HG03442 (cell line): ENCODE measurements around the gene CBFA2T2.
A peak's percentile ranks its signal among the peaks of the same experiment; 100 is the strongest.
"Not testable (repeated sequence)": the region's sequence is repeated elsewhere in the genome, so short reads cannot be mapped to it uniquely, and the experiment has no call there.

Experiments
- ATAC-seq: cut with Tn5 transposase; IDR thresholded peaks from one replicate; pipeline ENCODE4 v1.9.1; 2021; ENCODE audit warnings: mild to moderate bottlenecking, moderate library complexity; ENCODE audit not compliant: unreplicated experiment

The CBFA2T2 gene

GRCh38 chr20:33470457-33470856 is 19.4 kb upstream of the CBFA2T2 start:
- ATAC-seq = no peak

GRCh38 chr20:33470866-33471265 is 19.0 kb upstream of the CBFA2T2 start:
- ATAC-seq = no peak

GRCh38 chr20:33472868-33473435 is 16.9 kb upstream of the CBFA2T2 start:
- no peak for ATAC-seq

GRCh38 chr20:33474097-33474873 is 15.6 kb upstream of the CBFA2T2 start:
- ATAC-seq = no peak

GRCh38 chr20:33474963-33475362 is 14.9 kb upstream of the CBFA2T2 start:
- ATAC-seq = no peak

- ATAC-seq = no peak
Observed at GRCh38 chr20:33475381-33476152, 14.3 kb upstream of the CBFA2T2 start.

GRCh38 chr20:33477386-33478234 is 12.3 kb upstream of the CBFA2T2 start:
- no peak for ATAC-seq

GRCh38 chr20:33480048-33480447 is 9.8 kb upstream of the CBFA2T2 start:
- no peak for ATAC-seq

GRCh38 chr20:33481431-33481941 is 8.4 kb upstream of the CBFA2T2 start:
- ATAC-seq = no peak

GRCh38 chr20:33482581-33482980 is 7.3 kb upstream of the CBFA2T2 start:
- no peak for ATAC-seq

- ATAC-seq = not testable (repeated sequence)
Observed at GRCh38 chr20:33483186-33483585, 6.7 kb upstream of the CBFA2T2 start.

GRCh38 chr20:33488201-33488600 is 1.7 kb upstream of the CBFA2T2 start:
- no peak for ATAC-seq

GRCh38 chr20:33488661-33489494 is 1.0 kb upstream of the CBFA2T2 start:
- not testable (repeated sequence) for ATAC-seq

GRCh38 chr20:33489495-33490022 is 337 bp upstream of the CBFA2T2 start:
- ATAC-seq = peak; percentile 91

GRCh38 chr20:33490934-33491656 is 1.2 kb downstream of the CBFA2T2 start:
- no peak for ATAC-seq

- ATAC-seq = no peak
Observed at GRCh38 chr20:33493076-33493766, 3.3 kb downstream of the CBFA2T2 start.

GRCh38 chr20:33496776-33497175 is 6.9 kb downstream of the CBFA2T2 start:
- ATAC-seq = not testable (repeated sequence)

- no peak for ATAC-seq
Observed at GRCh38 chr20:33499355-33499754, 9.5 kb downstream of the CBFA2T2 start.
